ENCODE measurements around the gene IMP4. TPM values are rescaled to one million over a fixed set of nuclear protein-coding genes. Genes with fewer than 3 reads are reported as not detected.

The IMP4 gene
- total RNA-seq, 1 experiment from 2014 or later, result 101 TPM

- peaks cover 30 to 35% of the 10 kb centered on the region in 2 experiments for H3K4me1 Mint-ChIP-seq
- H3K4me3 Mint-ChIP-seq, result peak overlapping the region in 1 of 2 experiments; percentile 42; a peak in 1 of 5 replicates
These were observed 27.3 kb downstream of the IMP4 start for GRCh38 chr2:130369965-130370341.

More at GRCh38 chr2:130369965-130370341, 27.3 kb downstream of the IMP4 start:
- no peak overlapping the region for H2AFZ ChIP-seq (ENCODE audit: low read length)
- H2BK20ac ChIP-seq (ENCODE audit: low read depth, low read length, poor library complexity, severe bottlenecking), result no peak overlapping the region
- H3K27me3 Mint-ChIP-seq (ENCODE audit: low read depth), result peaks cover 10% of the 10 kb centered on the region
- H3K9me3 Mint-ChIP-seq, result no peaks in the 10 kb centered on the region; a peak in 1 of 5 replicates
- H2AK5ac ChIP-seq (ENCODE audit: insufficient read length, low read length), result no peak overlapping the region
- H3K56ac ChIP-seq (ENCODE audit: insufficient read length, low read depth, low read length), result no peak overlapping the region
- DNase-seq, result no peak
- peaks cover 8% of the 10 kb centered on the region for H3K23me2 ChIP-seq (ENCODE audit: insufficient read length, low read depth, low read length, poor library complexity, severe bottlenecking)
- H4K8ac ChIP-seq (replicated peaks; ENCODE audit: insufficient read length, low read depth, low read length), result no peak overlapping the region
- H3K27ac Mint-ChIP-seq, result no peak overlapping the region; a peak in 1 of 7 replicates
- H3K27ac ChIP-seq (ENCODE audit: insufficient read length, low read depth, low read length), result no peak overlapping the region
- no peak overlapping the region for H3K4ac ChIP-seq (ENCODE audit: low read depth, low read length)
- H2BK12ac ChIP-seq (ENCODE audit: insufficient read length, low read depth, low read length), result no peak overlapping the region
- no peak overlapping the region for H3T11ph ChIP-seq (ENCODE audit: low read length)
- H3K79me1 ChIP-seq (ENCODE audit: insufficient read depth, low read depth, low read length, poor library complexity, severe bottlenecking), result no peaks in the 10 kb centered on the region
- TF ChIP-seq CTCF (conservative IDR thresholded peaks at IDR 0.05), result no peak
- no peak overlapping the region for H4K91ac ChIP-seq (ENCODE audit: insufficient read length, low read depth, low read length)
- no peaks in the 10 kb centered on the region for H3K27me3 ChIP-seq (ENCODE audit: insufficient read depth, low read length)
- H3K36me3 Mint-ChIP-seq (ENCODE audit: insufficient read depth in 1 of 3, low read depth in 3 of 3), result peaks cover 8 to 22% (median 8%) of the 10 kb centered on the region in 3 experiments
- no peak overlapping the region for H2BK120ac ChIP-seq (ENCODE audit: low read depth, low read length, poor library complexity, severe bottlenecking)
- WGBS (ENCODE audit: extremely low coverage, insufficient read length, low lambda C conversion rate), result no CpG with 5 or more reads among the region's 5 CpGs
- no peak overlapping the region for H4K5ac ChIP-seq (ENCODE audit: insufficient read length, low read depth, low read length)
- H2BK15ac ChIP-seq (ENCODE audit: low read depth, low read length), result no peak overlapping the region
- H3K9me3 ChIP-seq (ENCODE audit: control insufficient read depth, low read depth, low read length), result no peaks in the 10 kb centered on the region
- H3K14ac ChIP-seq (ENCODE audit: insufficient read depth, low read length), result no peak overlapping the region
- no peak overlapping the region for H2BK5ac ChIP-seq (ENCODE audit: insufficient read length, low read length)
- no peaks in the 10 kb centered on the region for H3K79me2 ChIP-seq (ENCODE audit: insufficient read depth, low read length)
- no peak overlapping the region for H3K23ac ChIP-seq (ENCODE audit: insufficient read length, low read depth, low read length)
- H3K4me1 ChIP-seq (ENCODE audit: insufficient read depth, low read length), result no peaks in the 10 kb centered on the region; the same call in 1 of the 2 replicates
- no peak overlapping the region for H3K9ac ChIP-seq (ENCODE audit: extremely low read depth, insufficient read length, low read length)
- H3K18ac ChIP-seq (ENCODE audit: insufficient read length, low read depth, low read length), result no peak overlapping the region
- no peaks in the 10 kb centered on the region for H4K20me1 ChIP-seq (ENCODE audit: control insufficient read depth, insufficient read depth, insufficient read length)
- no peak overlapping the region for H3K4me2 ChIP-seq (ENCODE audit: insufficient read depth, insufficient read length, low read length)

Data from H9 (cell line).